HCT116 (cell line): Measurements from ENCODE around the gene ISOC2. TPM values are rescaled to one million over a fixed set of nuclear protein-coding genes. Genes with fewer than 3 reads are reported as not detected.

Source experiments
- ATAC-seq: fragments of 200-7000 bp; cut with Tn5 transposase; 2 replicates; pipeline ENCODE4 v1.9.1; 2020; ENCODE audit warnings: mild to moderate bottlenecking, moderate library complexity
- BruUV-seq: library from RNA; stranded (reverse); fragments of 400-500 nt; replicated peaks from 2 replicates; lab custom pipeline; 2021; lab: Mats Ljungman, UMichigan
- CTCF ChIA-PET: fragments of 300-600 bp; sonication (Branson Sonifier 250); formaldehyde crosslinking; loops from one replicate; lab custom pipeline; 2021; ENCODE audit warnings: antibody characterized with exemption; lab: Charles Lee
- POLR2A ChIA-PET: fragments of 300-600, 350-600 bp; sonication (Branson Sonifier 250); formaldehyde crosslinking; loops from one replicate; lab custom pipeline; 2021; ENCODE audit warnings: antibody characterized with exemption; lab: Charles Lee
- RAD21 ChIA-PET, 2 experiments: fragments of 300-600 bp; sonication (Branson Sonifier 250); formaldehyde crosslinking; loops; one replicate each; lab custom pipeline; 2023; ENCODE audit warnings: low total read pairs in 2 of 2; ENCODE audit not compliant: uncharacterized antibody in 2 of 2, unreplicated experiment in 2 of 2, low non-redundant PET in 1 of 2; lab: Charles Lee
- DNase-seq: peaks from one replicate; pipeline ENCODE4 v3.0.0-alpha.2; 2010; ENCODE audit warnings: low read depth, low spot score
- H2AFZ ChIP-seq: fragments of 200-600 bp; shearing (Covaris generic), sonication (generic); 2 replicates; pipeline ENCODE4 v1.6.1; 2017; ENCODE audit warnings: low read depth, mixed run types, mixed read lengths, antibody characterized with exemption, low read length; ENCODE audit not compliant: poor library complexity, severe bottlenecking
- H3K27ac ChIP-seq: 2 replicates; pipeline ENCODE4 v1.5.1; 2012; ENCODE audit warnings: low read depth, low read length
- H3K27me3 ChIP-seq: fragments of 200-600 bp; sonication (generic); 2 replicates; pipeline ENCODE4 v1.6.1; 2016; ENCODE audit warnings: mixed run types, low read length, mixed read lengths; ENCODE audit not compliant: insufficient read depth
- H3K36me3 ChIP-seq, 2 experiments: fragments of 200-500 bp in 1 of 2; fragments of 200-600 bp in 1 of 2; sonication (Bioruptor generic) in 1 of 2; sonication (generic) in 1 of 2; 2 replicates each; pipeline versions ENCODE4 v1.5.1 to v1.6.1; 2014 to 2016; ENCODE audit warnings: low read length in 2 of 2, inconsistent platforms in 1 of 2, mixed read lengths in 1 of 2, mixed run types in 1 of 2; ENCODE audit not compliant: insufficient read depth in 2 of 2, control insufficient read depth in 1 of 2
- H3K4me1 ChIP-seq, 2 experiments: fragments of 200-600 bp in 1 of 2; sonication (generic) in 1 of 2; 2 replicates each; pipeline versions ENCODE4 v1.5.1 to v1.6.1; 2012 to 2017; ENCODE audit warnings: low read length in 2 of 2, inconsistent platforms in 1 of 2, mild to moderate bottlenecking in 1 of 2, mixed read lengths in 1 of 2, mixed run types in 1 of 2, moderate library complexity in 1 of 2; ENCODE audit not compliant: insufficient read depth in 2 of 2, control insufficient read depth in 1 of 2
- H3K4me2 ChIP-seq: fragments of 200-600 bp; sonication (generic); 2 replicates; pipeline ENCODE4 v1.6.1; 2017; ENCODE audit warnings: mixed run types, low read length, mixed read lengths
- H3K4me3 ChIP-seq, 2 experiments: fragments of 200-600 bp in 1 of 2; sonication (generic) in 1 of 2; replicated peaks in 1 of 2; 2 replicates each; pipeline ENCODE4 v1.5.1; 2011 to 2016; ENCODE audit warnings: low read length in 2 of 2, control low read depth in 1 of 2, low read depth in 1 of 2, mild to moderate bottlenecking in 1 of 2, mixed read lengths in 1 of 2, mixed run types in 1 of 2
- H3K79me2 ChIP-seq: fragments of 200-600 bp; sonication (generic); 2 replicates; pipeline ENCODE4 v1.6.1; 2017; ENCODE audit warnings: mild to moderate bottlenecking, mixed run types, low read length, moderate library complexity, mixed read lengths; ENCODE audit not compliant: insufficient read depth
- H3K9ac ChIP-seq: fragments of 200-600 bp; sonication (generic); 2 replicates; pipeline ENCODE4 v1.6.1; 2016; ENCODE audit warnings: low read length, mixed read lengths
- H3K9me2 ChIP-seq: fragments of 200-600 bp; sonication (generic), shearing (Covaris generic); 2 replicates; pipeline ENCODE4 v1.6.1; 2017; ENCODE audit warnings: mixed run types, mild to moderate bottlenecking, moderate library complexity; ENCODE audit not compliant: insufficient read depth
- H3K9me3 ChIP-seq, 2 experiments: fragments of 200-500 bp in 1 of 2; fragments of 200-600 bp in 1 of 2; sonication (Bioruptor generic) in 1 of 2; sonication (generic) in 1 of 2; 2 replicates each; pipeline ENCODE4 v1.6.1; 2014 to 2017; ENCODE audit warnings: low read length in 2 of 2, mixed read lengths in 2 of 2, inconsistent platforms in 1 of 2, low read depth in 1 of 2, mild to moderate bottlenecking in 1 of 2, mixed run types in 1 of 2, moderate library complexity in 1 of 2; ENCODE audit not compliant: control insufficient read depth in 1 of 2, insufficient read depth in 1 of 2
- H4K20me1 ChIP-seq: fragments of 200-600 bp; sonication (generic), shearing (Covaris generic); 2 replicates; pipeline ENCODE4 v1.6.1; 2017; ENCODE audit warnings: mixed run types, mild to moderate bottlenecking, moderate library complexity; ENCODE audit not compliant: insufficient read depth
- POLR2A ChIP-seq: IDR thresholded peaks from 2 replicates; pipeline ENCODE4 v1.7.0; 2011; ENCODE audit warnings: borderline replicate concordance; ENCODE audit not compliant: insufficient read depth, insufficient read length; ENCODE audit errors: extremely low read depth
- POLR2AphosphoS5 ChIP-seq: IDR thresholded peaks from 2 replicates; pipeline ENCODE4 v1.6.1; 2011; ENCODE audit warnings: mild to moderate bottlenecking, low read depth, low read length, moderate library complexity
- RAD21 ChIP-seq: IDR thresholded peaks from 2 replicates; pipeline ENCODE4 v1.6.1; 2012; ENCODE audit warnings: low read depth, mild to moderate bottlenecking
- REST ChIP-seq: IDR thresholded peaks from 2 replicates; pipeline ENCODE4 v1.6.1; 2012; ENCODE audit warnings: low read depth
- SIN3A ChIP-seq: IDR thresholded peaks from 2 replicates; pipeline ENCODE4 v1.6.1; 2012; ENCODE audit warnings: low read depth
- SP1 ChIP-seq: IDR thresholded peaks from 2 replicates; pipeline ENCODE4 v1.6.1; 2012; ENCODE audit warnings: low read depth
- ZFX ChIP-seq: fragments of 450-650 bp; IDR thresholded peaks from 2 replicates; pipeline ENCODE4 v1.6.1; 2017
- ZNF274 ChIP-seq: fragments of 200-500 bp; sonication (Bioruptor generic); IDR thresholded peaks from 2 replicates; pipeline ENCODE4 v1.6.1; 2014; ENCODE audit warnings: mild to moderate bottlenecking, low read depth, low read length, inconsistent platforms
- intact Hi-C: fragments of 100-400 bp; cut with micrococcal nuclease; formaldehyde crosslinking; loops from 2 replicates; pipeline ENCODE4 v1.10.0; 2022
- total RNA-seq: library from RNA; stranded (reverse); gene quantifications from one replicate; pipeline ENCODE4 v1.2.1, GENCODE V29; 2021; ENCODE audit not compliant: unreplicated experiment

Gene ISOC2
- total RNA-seq, 1 experiment from 2014 or later = 56.8 TPM

- no peaks in the 10 kb centered on the region for H3K36me3 ChIP-seq
- intact Hi-C loops = loop anchor here (10.0 kb wide), 1 partner anchor 228 kb away; no protein-coding TSS in a partner anchor
- peak overlapping the region; percentile 40 for H3K4me2 ChIP-seq
- H3K4me3 ChIP-seq = no peak overlapping the region
- DNase-seq (no peak), ATAC-seq (peak; percentile 68)
- no TSS peak for BruUV-seq
- H3K9me2 ChIP-seq = no peaks in the 10 kb centered on the region
- no peaks in the 10 kb centered on the region for H3K79me2 ChIP-seq
- no peak overlapping the region for H3K9ac ChIP-seq
- peaks cover 19% of the 10 kb centered on the region; the same call in 1 of the 2 replicates for H3K27me3 ChIP-seq
- H3K4me1 ChIP-seq = peaks cover 0 to 10% of the 10 kb centered on the region in 2 experiments; a peak in 2 of 4 replicates
- TF ChIP-seq SIN3A (no peak), POLR2AphosphoS5 (no peak), ZNF274 (no peak), POLR2A (no peak), ZFX (no peak), RAD21 (no peak), SP1 (no peak), REST (no peak)
- H3K9me3 ChIP-seq = no peaks in the 10 kb centered on the region
- RAD21 ChIA-PET = no interaction called here
- POLR2A ChIA-PET = no interaction called here
- CTCF ChIA-PET = no interaction called here
- no peak overlapping the region; the same call in 1 of the 2 replicates for H3K27ac ChIP-seq
- no peaks in the 10 kb centered on the region for H4K20me1 ChIP-seq
- H2AFZ ChIP-seq = no peak overlapping the region
Observed at GRCh38 chr19:55442372-55442961, 19.0 kb downstream of the ISOC2 start.
